Measurements from ENCODE around the gene DTNB.

The DTNB gene

GRCh38 chr2:25361261-25362048 is 311.9 kb downstream of the DTNB start:
- no peak for DNase-seq

GRCh38 chr2:25358836-25359235 is 314.5 kb downstream of the DTNB start:
- DNase-seq: no peak

- DNase-seq: no peak
Observed at GRCh38 chr2:25358249-25358815, 315.0 kb downstream of the DTNB start.

- no peak for DNase-seq
Observed at GRCh38 chr2:25356088-25356487, 317.3 kb downstream of the DTNB start.

- DNase-seq: no peak
Observed at GRCh38 chr2:25355270-25355669, 318.1 kb downstream of the DTNB start.

GRCh38 chr2:25354116-25354515 is 319.3 kb downstream of the DTNB start:
- DNase-seq: no peak

- no peak for DNase-seq
Observed at GRCh38 chr2:25349397-25349796, 324.0 kb downstream of the DTNB start.

- DNase-seq: no peak
Observed at GRCh38 chr2:25347846-25348245, 325.5 kb downstream of the DTNB start.

GRCh38 chr2:25347205-25347815 is 326.1 kb downstream of the DTNB start:
- DNase-seq: peak; percentile 36

- DNase-seq: no peak
Observed at GRCh38 chr2:25343187-25343825, 330.1 kb downstream of the DTNB start.

- DNase-seq: peak; percentile 80
Observed at GRCh38 chr2:25342372-25343186, 330.8 kb downstream of the DTNB start.

GRCh38 chr2:25341753-25342371 is 331.5 kb downstream of the DTNB start, which contains the start of gene DNMT3A:
DNMT3A (minus strand) TSS chr2:25341925; CDS start chr2:25313984, 27,941 bp downstream.
- DNase-seq: peak; percentile 69

GRCh38 chr2:25341011-25341727 is 332.2 kb downstream of the DTNB start:
- no peak for DNase-seq

- no peak for DNase-seq
Observed at GRCh38 chr2:25340181-25340921, 333.0 kb downstream of the DTNB start.

GRCh38 chr2:25339791-25340180 is 333.6 kb downstream of the DTNB start:
- DNase-seq: no peak

GRCh38 chr2:25339211-25339674 is 334.1 kb downstream of the DTNB start:
- no peak for DNase-seq

GRCh38 chr2:25338401-25338800 is 335.0 kb downstream of the DTNB start:
- no peak for DNase-seq

GRCh38 chr2:25337891-25338290 is 335.5 kb downstream of the DTNB start:
- DNase-seq: no peak

GRCh38 chr2:25337276-25337675 is 336.1 kb downstream of the DTNB start:
- no peak for DNase-seq

GRCh38 chr2:25336383-25336841 is 337.0 kb downstream of the DTNB start:
- no peak for DNase-seq

GRCh38 chr2:25335971-25336370 is 337.4 kb downstream of the DTNB start:
- DNase-seq: no peak

All from activated CD4-positive, alpha-beta T cell treated with anti-CD3 and anti-CD28 coated beads, Interleukin-10, Interleukin-2, amounts not matched to agents 100 ng/mL and 50 ng/mL, durations not matched to agents 16 hours and 8 hours (primary cell).